ENCODE data around the gene IFIT1B.
A peak's percentile ranks its signal among the peaks of the same experiment; 100 is the strongest.
"Not testable (repeated sequence)": the region's sequence is repeated elsewhere in the genome, so short reads cannot be mapped to it uniquely, and the experiment has no call there.

The IFIT1B gene

DNA sequence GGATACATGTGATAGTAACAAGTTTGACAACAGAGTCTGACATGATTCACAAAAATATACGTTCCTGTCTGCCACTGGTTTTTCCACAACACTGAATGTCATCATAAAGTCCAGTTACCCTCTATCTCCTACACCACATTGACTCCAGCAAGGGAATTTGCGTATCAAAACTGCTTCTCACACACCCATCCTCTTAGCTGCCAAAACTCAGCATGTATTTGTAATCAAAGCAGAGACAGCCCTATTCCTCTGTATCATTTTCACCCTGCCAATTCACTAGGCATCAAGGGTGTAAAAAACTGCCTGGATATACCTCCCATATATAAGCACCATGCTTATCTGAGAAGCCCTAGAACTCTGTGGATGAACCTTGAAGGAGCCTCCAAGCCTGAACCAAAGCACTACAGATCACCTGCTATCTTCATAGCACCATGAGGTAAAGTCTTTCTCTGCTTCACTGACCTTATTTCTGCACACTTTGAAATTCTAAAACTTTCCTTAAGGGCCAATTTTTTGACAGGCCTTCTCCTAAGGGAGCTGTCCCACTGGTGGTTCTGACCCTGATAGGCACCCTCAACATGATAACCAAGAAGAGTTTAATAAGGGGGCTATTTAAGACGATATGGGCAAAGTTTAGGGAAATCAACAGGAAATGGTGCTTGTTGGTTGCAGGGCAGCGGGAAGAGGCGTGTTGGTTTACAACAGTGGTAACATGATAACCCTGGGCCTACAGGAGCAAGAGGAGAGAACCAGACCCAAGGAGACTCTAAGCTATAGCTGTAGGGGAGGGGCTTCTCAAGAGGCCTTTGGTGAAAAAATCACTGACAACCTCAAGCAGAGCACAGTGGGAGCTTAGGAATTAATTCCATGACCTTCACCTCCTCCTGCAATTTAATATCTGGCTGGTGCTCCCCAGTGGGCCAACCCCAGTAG, at the start of gene IFIT1B:
TSS of gene IFIT1B (plus strand) at position 352 of the 933 bp plus-strand sequence. CDS start at position 432, 80 bp downstream.
- DNase-seq (ENCODE audit: low read depth) = no peak

- DNase-seq (ENCODE audit: low read depth) = no peak
These were observed 48.7 kb upstream of the IFIT1B start for GRCh38 chr10:89329151-89329550.

DNA sequence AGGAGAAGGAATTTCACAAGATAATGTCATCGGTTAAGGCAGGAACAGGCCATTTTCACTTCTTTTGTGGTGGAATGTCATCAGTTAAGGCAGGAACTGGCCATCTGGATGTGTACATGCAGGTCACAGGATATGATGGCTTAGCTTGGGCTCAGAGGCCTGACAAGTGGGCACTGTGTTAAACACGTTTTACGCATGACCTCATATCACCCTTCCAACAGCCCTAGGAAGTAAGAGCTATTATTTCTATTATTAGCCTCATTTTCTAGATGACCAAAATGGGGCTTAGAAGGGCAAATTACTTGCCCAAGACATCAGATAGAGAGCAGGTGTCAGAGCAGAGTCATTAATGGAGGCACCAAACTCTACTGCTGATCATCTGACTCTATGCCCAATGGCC, 47.8 kb upstream of the IFIT1B start:
- not testable (repeated sequence) for DNase-seq (ENCODE audit: low read depth)

DNA sequence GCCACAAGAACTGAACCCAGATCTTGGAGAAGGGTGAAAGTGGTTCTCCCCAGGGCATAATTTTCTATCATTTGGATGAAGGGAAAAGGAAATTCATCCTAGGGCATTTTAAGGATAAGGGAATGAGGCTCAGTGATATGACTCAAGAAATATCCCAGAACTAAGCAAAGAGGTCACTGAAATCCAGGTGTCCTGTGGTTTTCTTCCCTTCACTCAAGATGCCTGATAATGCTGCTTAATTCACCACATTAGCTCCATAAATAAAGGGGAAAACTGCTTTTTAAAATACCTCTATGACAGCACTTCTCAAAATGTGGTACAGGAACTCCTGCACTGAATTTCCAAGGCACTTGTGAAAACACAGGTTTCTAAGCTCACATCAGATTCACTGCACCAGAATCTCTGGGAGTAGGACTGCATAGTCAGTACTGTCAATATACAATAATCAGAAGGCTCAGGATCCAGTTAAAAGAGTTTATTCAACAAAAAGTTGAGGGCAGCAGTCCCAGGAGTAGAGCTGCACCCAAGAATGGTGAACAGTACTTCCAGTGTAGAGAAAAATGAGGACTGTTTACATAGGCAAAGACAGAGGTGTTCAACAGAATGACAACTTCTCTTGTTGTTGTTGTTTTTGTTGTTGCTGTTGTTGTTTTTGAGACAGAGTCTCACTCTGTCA, 47.2 kb upstream of the IFIT1B start:
- DNase-seq (ENCODE audit: low read depth) = no peak

DNA sequence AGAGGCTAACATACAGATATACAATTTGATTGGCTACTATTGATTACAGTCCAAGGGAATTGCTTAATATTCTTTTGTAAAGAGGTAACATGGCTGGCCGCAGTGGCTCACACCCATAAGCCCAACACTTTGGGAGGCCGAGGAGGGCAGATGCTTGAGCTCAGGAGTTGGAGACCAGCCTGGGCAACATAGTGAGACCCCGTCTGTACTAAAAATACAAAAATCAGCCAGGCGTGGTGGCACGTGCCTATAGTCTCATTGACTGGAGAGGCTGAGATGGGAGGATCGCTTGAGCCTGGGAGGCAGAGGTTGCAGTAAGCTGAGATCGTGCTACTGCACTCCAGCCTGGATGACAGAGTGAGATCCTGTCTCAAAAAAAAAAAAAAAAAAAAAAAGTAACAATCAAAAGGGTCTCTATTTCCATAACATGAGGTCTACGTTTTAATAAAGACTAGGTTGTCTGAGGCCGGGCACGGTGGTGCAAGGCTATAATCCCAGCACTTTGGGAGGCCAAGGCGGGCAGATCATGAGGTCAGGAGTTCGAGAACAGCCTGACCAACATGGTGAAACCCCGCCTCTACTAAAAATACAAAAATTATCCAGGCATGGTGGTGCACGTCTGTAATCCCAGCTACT, 46.3 kb upstream of the IFIT1B start:
- DNase-seq (ENCODE audit: low read depth) = not testable (repeated sequence)

GRCh38 chr10:89332123-89332633, 45.7 kb upstream of the IFIT1B start:
- peak; percentile 89 for DNase-seq (ENCODE audit: low read depth)

DNA sequence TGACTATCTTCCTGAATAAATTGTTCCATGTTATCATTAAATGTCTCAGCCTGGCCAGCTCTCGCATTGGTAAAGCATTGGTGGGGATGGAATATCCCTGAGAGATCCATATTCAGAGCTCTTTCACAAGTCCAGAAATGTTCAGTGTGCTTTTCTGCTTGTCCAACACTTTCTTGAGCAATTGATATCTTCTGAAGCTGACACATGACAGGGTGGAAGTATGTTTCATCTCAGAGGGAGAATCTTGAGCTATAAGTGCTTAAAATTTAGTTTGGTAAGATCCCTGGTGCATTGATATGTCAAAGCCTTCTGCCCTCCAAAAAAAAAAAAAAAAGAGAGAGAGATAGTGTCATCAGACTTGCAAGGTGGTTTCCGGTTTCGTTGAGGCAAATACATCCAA, 42.6 kb upstream of the IFIT1B start:
- no peak for DNase-seq (ENCODE audit: low read depth)

DNA sequence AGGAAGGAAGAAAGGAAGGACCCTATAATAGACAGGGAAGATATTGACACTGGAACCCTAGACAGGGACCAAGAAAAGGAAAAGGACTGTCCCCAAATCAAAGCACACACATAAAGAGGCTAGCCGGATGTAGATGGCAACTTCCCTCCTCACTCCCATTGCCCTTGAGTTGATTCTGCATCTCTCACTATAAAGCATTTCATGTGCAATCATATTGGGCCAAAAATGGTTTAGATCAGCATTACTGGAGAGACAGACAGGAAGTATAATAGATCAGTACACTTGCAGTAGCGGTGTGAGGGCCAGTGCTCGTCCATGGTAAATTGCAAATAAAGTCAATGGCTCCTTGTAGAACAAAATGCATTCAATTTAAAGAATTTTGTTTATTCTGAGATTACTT, 41.6 kb upstream of the IFIT1B start:
- no peak for DNase-seq (ENCODE audit: low read depth)

GRCh38 chr10:89337484-89337883, 40.4 kb upstream of the IFIT1B start:
- peak; percentile 96 for DNase-seq (ENCODE audit: low read depth)

DNA sequence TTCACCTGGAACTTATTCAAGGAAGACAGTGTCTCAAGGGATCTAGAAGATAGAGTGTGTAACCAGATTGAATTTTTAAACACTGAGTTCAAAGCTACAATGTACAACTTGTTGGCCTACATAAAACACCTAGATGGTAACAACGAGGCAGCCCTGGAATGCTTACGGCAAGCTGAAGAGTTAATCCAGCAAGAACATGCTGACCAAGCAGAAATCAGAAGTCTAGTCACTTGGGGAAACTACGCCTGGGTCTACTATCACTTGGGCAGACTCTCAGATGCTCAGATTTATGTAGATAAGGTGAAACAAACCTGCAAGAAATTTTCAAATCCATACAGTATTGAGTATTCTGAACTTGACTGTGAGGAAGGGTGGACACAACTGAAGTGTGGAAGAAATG, 39.1 kb upstream of the IFIT1B start:
- DNase-seq (ENCODE audit: low read depth) = no peak

GRCh38 chr10:89339875-89340274, 38.0 kb upstream of the IFIT1B start:
- no peak for DNase-seq (ENCODE audit: low read depth)

DNA sequence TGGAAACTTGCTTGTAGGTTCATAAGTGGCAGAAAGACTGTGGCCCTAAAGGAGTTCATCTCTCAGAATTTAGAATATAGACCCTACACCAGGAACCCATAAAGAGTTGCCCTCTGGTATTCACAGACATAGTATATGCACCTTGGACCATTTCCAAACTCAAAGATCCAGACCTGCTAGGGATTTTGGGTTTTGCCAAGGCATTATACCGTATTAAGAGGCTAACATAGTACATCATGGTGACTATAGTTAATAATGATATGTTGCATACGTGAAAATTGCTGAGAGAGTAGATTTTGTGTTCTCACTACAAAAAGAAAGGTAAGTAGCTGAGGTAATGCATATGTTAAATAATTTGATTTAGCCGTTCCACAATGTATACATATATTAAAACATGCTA, 36.2 kb upstream of the IFIT1B start:
- no peak for DNase-seq (ENCODE audit: low read depth)

GRCh38 chr10:89342206-89342958, 35.5 kb upstream of the IFIT1B start:
- DNase-seq (ENCODE audit: low read depth) = peak; percentile 96

GRCh38 chr10:89343089-89343767, 34.6 kb upstream of the IFIT1B start:
- no peak for DNase-seq (ENCODE audit: low read depth)

DNA sequence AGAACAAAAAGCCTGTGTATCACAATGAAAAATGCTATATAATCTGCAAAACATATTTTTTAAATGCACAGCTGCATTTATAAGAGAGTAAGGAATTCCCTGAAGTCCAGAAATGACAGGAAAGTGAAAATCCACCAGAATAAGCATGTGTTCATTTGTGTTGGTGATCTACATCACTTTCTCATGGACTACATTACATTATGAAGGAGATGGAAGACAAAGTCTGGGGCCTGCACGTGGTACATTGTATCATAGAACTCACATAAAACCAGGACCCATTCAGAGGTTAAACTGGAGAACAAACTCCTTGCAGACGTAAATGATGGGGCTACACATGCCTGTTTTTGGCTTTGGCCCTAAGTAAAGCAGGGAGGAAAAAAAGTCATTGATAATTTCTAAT, 33.7 kb upstream of the IFIT1B start:
- DNase-seq (ENCODE audit: low read depth) = no peak

DNA sequence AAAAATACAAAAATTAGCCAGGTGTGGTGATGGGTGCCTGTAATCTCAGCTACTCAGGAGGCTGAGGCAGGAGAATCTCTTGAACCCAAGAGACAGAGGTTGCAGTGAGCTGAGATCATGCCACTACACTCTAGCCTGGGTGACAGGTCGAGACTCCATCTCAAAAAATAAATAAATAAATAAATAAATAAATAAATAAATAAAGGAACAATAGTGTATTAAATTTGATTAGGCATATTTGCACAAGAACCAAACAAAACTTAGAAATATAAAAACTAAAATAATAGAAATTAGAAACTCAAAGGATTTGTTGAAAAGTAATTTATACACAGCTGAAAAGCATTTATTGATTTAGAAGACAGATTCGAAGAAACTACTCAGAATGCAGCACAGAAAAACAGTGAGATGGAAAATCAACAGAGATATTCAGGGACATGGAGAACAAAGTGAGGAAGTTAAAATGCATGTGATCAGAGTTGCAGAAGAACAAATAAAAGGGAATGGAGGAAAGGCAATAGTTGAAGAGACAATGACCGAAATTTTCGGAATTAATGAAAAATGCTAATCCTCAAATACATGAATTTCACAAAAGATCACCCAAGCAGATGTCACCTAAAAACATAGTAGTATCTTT, 32.4 kb upstream of the IFIT1B start:
- no peak for DNase-seq (ENCODE audit: low read depth)

DNA sequence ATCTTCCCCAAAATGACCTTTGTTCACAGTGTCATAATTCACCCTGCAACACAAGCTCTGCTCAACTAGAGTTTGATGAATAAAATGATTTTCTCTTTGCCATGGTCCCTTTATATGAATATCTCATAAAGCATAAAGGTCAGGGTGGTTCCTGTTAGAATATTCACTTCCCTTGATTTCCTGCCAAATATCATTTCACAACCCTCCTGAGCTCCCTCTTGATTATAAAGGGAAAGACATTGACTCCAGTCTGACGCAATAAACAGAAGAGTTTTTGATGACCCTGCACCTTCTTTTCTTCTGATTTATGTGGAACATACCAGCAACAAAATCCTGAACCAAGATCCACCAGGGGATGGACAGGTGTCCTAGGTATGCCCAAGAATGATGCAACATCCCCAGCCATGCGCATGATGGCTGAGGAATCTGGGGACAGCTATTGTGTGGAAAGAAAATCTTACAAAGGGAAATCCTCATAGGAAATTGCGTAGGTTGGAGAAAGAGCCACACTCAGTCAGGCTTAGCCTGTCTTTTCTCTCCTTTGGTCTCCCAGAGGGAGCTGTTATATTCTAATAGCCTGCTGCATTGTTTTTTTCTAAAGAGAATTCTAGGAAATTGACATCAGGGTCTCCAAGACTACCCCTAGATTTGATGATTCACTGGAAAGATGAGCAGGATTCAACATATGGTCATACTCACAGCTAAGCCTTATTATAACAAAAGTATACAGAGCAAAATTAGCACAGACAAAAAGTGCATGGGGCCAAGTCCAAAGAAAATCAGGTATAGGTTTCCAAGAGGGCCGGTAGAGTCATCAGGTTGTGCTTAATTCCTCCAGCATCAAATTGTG, 31.2 kb upstream of the IFIT1B start:
- peak; percentile 90 for DNase-seq (ENCODE audit: low read depth)

DNA sequence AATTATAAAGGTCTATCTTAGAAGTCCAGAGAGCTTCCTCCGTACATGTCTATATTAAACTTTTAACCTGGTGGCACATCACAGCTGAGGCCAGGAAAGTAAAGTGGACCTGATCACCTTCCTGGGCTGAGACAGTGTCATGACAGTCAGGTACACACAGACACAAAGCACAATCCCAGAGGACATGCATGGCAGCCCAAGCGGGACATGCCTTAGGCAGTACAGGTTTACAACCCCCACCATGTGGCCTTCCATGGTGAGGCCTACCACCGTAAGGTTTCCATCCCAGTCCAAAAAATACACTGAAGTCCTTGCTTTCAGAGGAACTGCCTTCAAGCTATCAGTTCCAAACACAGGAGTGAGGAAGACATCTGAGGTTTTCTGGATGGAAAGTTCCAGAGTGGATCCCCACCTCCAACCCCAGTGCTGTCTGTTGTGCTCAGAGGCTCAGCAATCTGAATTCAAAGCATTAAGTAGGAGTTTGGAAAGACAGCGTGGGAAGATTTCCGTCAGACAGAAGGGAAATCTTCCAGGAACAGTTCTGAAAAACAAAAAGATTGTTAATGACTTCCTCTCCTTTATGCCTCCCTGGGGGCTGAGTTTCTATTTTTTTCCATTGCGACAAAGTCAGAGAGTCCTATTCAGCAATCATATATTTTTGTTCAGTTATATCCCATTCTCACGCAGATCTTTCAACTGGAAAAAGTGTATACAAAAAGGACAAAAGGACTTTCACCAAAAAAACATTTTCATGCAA, 30.0 kb upstream of the IFIT1B start:
- DNase-seq (ENCODE audit: low read depth) = no peak

DNA sequence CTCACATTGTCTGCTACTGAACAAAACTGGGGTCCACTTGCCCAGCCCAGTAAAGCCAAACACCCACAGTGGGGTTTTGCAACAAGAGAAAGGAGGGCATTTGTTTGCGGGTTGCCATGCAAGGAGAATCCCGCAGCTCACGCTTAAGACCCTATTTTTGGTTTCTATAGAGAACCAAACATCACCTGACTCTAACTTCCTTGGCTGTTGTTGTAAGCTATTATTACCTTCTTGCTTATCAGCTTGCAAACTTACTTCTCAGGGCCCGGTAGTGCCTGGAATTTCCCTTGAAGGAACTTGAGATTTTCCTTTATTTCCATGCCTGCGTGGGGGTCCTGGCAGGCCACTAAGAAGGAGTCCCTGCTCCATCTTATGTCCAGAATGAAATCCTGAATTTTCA, 29.4 kb upstream of the IFIT1B start:
- no peak for DNase-seq (ENCODE audit: low read depth)
